Heart right ventricle (tissue), 16 donors: Measurements from ENCODE around the gene TTC5. TPM values are rescaled to one million over a fixed set of nuclear protein-coding genes. Genes with fewer than 3 reads are reported as not detected.
"Not testable (repeated sequence)": the region's sequence is repeated elsewhere in the genome, so short reads cannot be mapped to it uniquely, and the experiment has no call there.

Experiments used
- ATAC-seq, 8 donors: fragments of 200-7000 bp; cut with Tn5 transposase; one replicate each; pipeline ENCODE4 v1.9.1; 2020; ENCODE audit warnings: mild to moderate bottlenecking in 8 of 8, moderate library complexity in 8 of 8, moderate number of reproducible peaks in 1 of 8
- DNase-seq, 2 donors: peaks; one replicate each; pipeline ENCODE4 v3.0.0-alpha.2; 2020
- H3K27ac ChIP-seq, 10 donors: fragments of 200-600 bp; sonication (generic) in 2 of 10; one replicate each; pipeline versions ENCODE4 v1.5.0 to v1.8.0; 2020 to 2022; ENCODE audit warnings: mild to moderate bottlenecking in 3 of 10
- H3K27me3 ChIP-seq, 7 donors: fragments of 200-600 bp; one replicate each; pipeline ENCODE4 v1.8.0; 2021 to 2022; ENCODE audit warnings: mild to moderate bottlenecking in 2 of 7
- H3K36me3 ChIP-seq, 9 donors: fragments of 200-600 bp; sonication (generic) in 1 of 9; one replicate each; pipeline versions ENCODE4 v1.5.0 to v1.8.0; 2020 to 2022; ENCODE audit warnings: mild to moderate bottlenecking in 2 of 9
- H3K4me1 ChIP-seq, 9 donors: fragments of 200-600 bp; sonication (generic) in 1 of 9; one replicate each; pipeline versions ENCODE4 v1.5.0 to v1.8.0; 2020 to 2022; ENCODE audit warnings: mild to moderate bottlenecking in 4 of 9
- H3K4me3 ChIP-seq, 10 donors: fragments of 200-600 bp; sonication (generic) in 2 of 10; one replicate each; pipeline versions ENCODE4 v1.5.0 to v1.8.0; 2020 to 2022; ENCODE audit warnings: mild to moderate bottlenecking in 7 of 10, moderate library complexity in 2 of 10
- H3K9me3 ChIP-seq, 11 donors: fragments of 200-600 bp in 10 of 11; sonication (generic) in 2 of 11; one replicate each; pipeline versions ENCODE4 v1.5.0 to v1.8.0; 2013 to 2022; ENCODE audit warnings: mild to moderate bottlenecking in 2 of 11, control low read depth in 1 of 11, moderate library complexity in 1 of 11
- CTCF ChIP-seq, 9 donors: fragments of 200-600 bp; sonication (generic) in 2 of 9; IDR thresholded peaks; one replicate each; pipeline versions ENCODE4 v1.5.0 to v1.8.0; 2021 to 2022; ENCODE audit warnings: antibody characterized with exemption in 9 of 9, mild to moderate bottlenecking in 5 of 9, moderate library complexity in 1 of 9
- WGBS, 2 donors: extraction: QIAGEN DNeasy Blood & Tissue Kit; methylation state at CpG; one replicate each; pipeline ENCODE4 v1.1.7; 2013; ENCODE audit warnings: inconsistent platforms in 1 of 2; 5-methylcytosine and 5-hydroxymethylcytosine counted together
- intact Hi-C, 10 donors: fragments of 100-400 bp; cut with DNase I; formaldehyde crosslinking; loops; one replicate each; pipeline versions ENCODE4 v1.11.1 to v1.14.2; 2022
- polyA plus RNA-seq, 2 donors: library from polyadenylated mRNA; stranded (reverse); fragments of 200-250 nt; gene quantifications; one replicate each; pipeline ENCODE4 v1.2.3, GENCODE V29; 2013
- total RNA-seq, 10 donors: library from RNA; stranded (reverse); fragmentation: NEBNext Ultra II Directional in 3 of 10; extraction: Animal tissue kit (Norgen Biotek cat#: 25700) in 3 of 10; gene quantifications; one replicate each; pipeline versions ENCODE4 v1.2.1 to v1.2.4, GENCODE V29; 2021 to 2023
- donor health status: Arrhythmogenic right ventricular cardiomyopathy.
- donor health status: ischemic (EF 13 %, LVEDD 7.1; RV severe dilation, severe dysfunction).
- donor health status: healthy with polysubstance abuse.
- donor health status: DM: no; HTN: yes; CAD: no.
- donor health status: DM: no; HTN: no; CAD: no.
- donor health status: ischemic (EF 25% LVEDD 6.9; RV normal size, moderate dysfunction).
- donor health status: ischemic (EF 25% LVEDD 5.7; RV mildly dilated, moderate dysfunction).
- donor health status: healthy.
- donor health status: DM: yes; HTN: yes; CAD: no.
- donor health status: Ischemic cardiomyopathy.
- donor health status: ischemic (EF 35%, LVEDD 5.7; RV mildly dilated, moderate dysfunction).
- donor health status: nonischemic (EF 11% LVEDD 7.7; RV severe dilation, severe dysfunction).
- donor health status: DM: yes; HTN: yes; CAD: no.
- donor health status: PGD.
- donor health status: ischemic (EF 29% LVEDD 5.4; RV normal size, mild dysfunction).
- donor health status: nonischemic (EF 23%, LVEDD 6.1; RV moderate dilation, normal function).

TTC5 gene
- total and polyA plus RNA-seq, 12 donors = 3.2 to 14.0 (median 10.6) TPM

- Histone ChIP-seq H3K27me3 (no peaks in the 10 kb centered on the region), H3K9me3 (no peaks in the 10 kb centered on the region), H3K27ac (peak within 1 kb of the TSS; percentile 67 to 94 (median 89)), H3K4me1 (peaks cover 0 to 16% (median 7%) of the 10 kb centered on the region in 9 donors), H3K36me3 (peaks cover 0 to 35% (median 5%) of the 10 kb centered on the region in 9 donors), H3K4me3 (peak within 1 kb of the TSS; percentile 55 to 87 (median 68))
- 0 to 1% methylated on average over 50 of the region's 50 CpGs for WGBS, 2 donors
- ATAC-seq (peak; percentile 98 to 99 (median 98)), DNase-seq (peak; percentile 96 to 97)
- intact Hi-C loops = loop anchor here in 7 of 10 donors (1.0 to 10.0 kb wide), 11 partner anchors 10 to 340 kb away; partner anchors contain the start of genes TEP1 (in 5 of the 7), APEX1 (in 4 of the 7), CCNB1IP1 (in 3 of the 7) and OSGEP (in 2 of the 7)
- TF ChIP-seq CTCF (IDR thresholded peaks at IDR 0.05) = peak in 1 of 9 donors; percentile 5
Observed at GRCh38 chr14:20343092-20343861, 37.5 kb upstream of the TTC5 start, which contains the start of gene PARP2. TSS of gene PARP2 (plus strand) at chr14:20343635. CDS start at chr14:20343642, 7 bp downstream.

- intact Hi-C loops = loop anchor here in 7 of 10 donors (2.0 to 10.0 kb wide), 10 partner anchors 15 to 341 kb away; partner anchors contain the start of genes TEP1 (in 5 of the 7), APEX1 (in 4 of the 7), OSGEP (in 2 of the 7) and RNASE4 (in 2 of the 7)
- peak overlapping the region in 9 of 10 donors; percentile 45 to 87 (median 68) for H3K4me3 ChIP-seq
- WGBS, 2 donors = 70 to 73% methylated on average over 2 of the region's 2 CpGs
Observed at GRCh38 chr14:20341646-20342045, 35.9 kb upstream of the TTC5 start.

GRCh38 chr14:20341032-20341431, 35.3 kb upstream of the TTC5 start:
- WGBS, 2 donors = 95 to 96% methylated on average over 4 of the region's 4 CpGs
- Histone ChIP-seq H3K36me3 (peaks cover 0 to 13% (median 0%) of the 10 kb centered on the region in 9 donors), H3K27ac (peak overlapping the region in 1 of 10 donors; percentile 94), H3K4me1 (peaks cover 0 to 16% (median 7%) of the 10 kb centered on the region in 9 donors)
- ATAC-seq, H3K4me3 ChIP-seq, DNase-seq, H3K27me3 ChIP-seq, H3K9me3 ChIP-seq: not testable (repeated sequence)
- intact Hi-C loops = loop anchor here in 7 of 10 donors (5.0 to 10.0 kb wide), 7 partner anchors 71 to 341 kb away; partner anchors contain the start of genes APEX1 (in 4 of the 7), TEP1 (in 3 of the 7), OSGEP (in 2 of the 7) and RNASE4 (in 2 of the 7)

More at GRCh38 chr14:20341646-20342045, 35.9 kb upstream of the TTC5 start:
- Histone ChIP-seq H3K9me3 (no peaks in the 10 kb centered on the region), H3K27ac (peak overlapping the region in 7 of 10 donors; percentile 84 to 94 (median 88)), H3K36me3 (peaks cover 0 to 19% (median 1%) of the 10 kb centered on the region in 9 donors), H3K4me1 (peaks cover 0 to 16% (median 7%) of the 10 kb centered on the region in 9 donors), H3K27me3 (no peaks in the 10 kb centered on the region)
- DNase-seq (no peak), ATAC-seq (no peak)
- no peak for TF ChIP-seq CTCF (IDR thresholded peaks at IDR 0.05)

GRCh38 chr14:20334017-20334416, 28.3 kb upstream of the TTC5 start:
- Histone ChIP-seq H3K27me3 (no peaks in the 10 kb centered on the region), H3K36me3 (peaks cover 0 to 4% (median 0%) of the 10 kb centered on the region in 9 donors), H3K4me3 (no peak overlapping the region), H3K27ac (peak overlapping the region in 7 of 10 donors; percentile 72 to 89 (median 88)), H3K4me1 (peaks cover 0 to 27% (median 23%) of the 10 kb centered on the region in 9 donors), H3K9me3 (no peaks in the 10 kb centered on the region)
- intact Hi-C loops = loop anchor here in 5 of 10 donors (5.0 to 10.0 kb wide), 4 partner anchors 128 to 471 kb away; partner anchors contain the start of genes RNASE4 (in 3 of the 5), ANG (in 2 of the 5), PIP4P1 (in 1 of the 5) and RNASE1 (in 1 of the 5)
- WGBS, 2 donors = 80 to 84% methylated on average over 7 of the region's 7 CpGs
- DNase-seq (no peak), ATAC-seq (no peak)
- no peak for TF ChIP-seq CTCF (IDR thresholded peaks at IDR 0.05)
